HG02852 (cell line): ENCODE results near the gene ING3.
"Not testable (repeated sequence)": the region's sequence is repeated elsewhere in the genome, so short reads cannot be mapped to it uniquely, and the experiment has no call there.

Experiments used
- ATAC-seq: cut with Tn5 transposase; IDR thresholded peaks from one replicate; pipeline ENCODE4 v1.9.1; 2021; ENCODE audit warnings: mild to moderate bottlenecking, moderate library complexity; ENCODE audit not compliant: unreplicated experiment

Gene ING3

DNA sequence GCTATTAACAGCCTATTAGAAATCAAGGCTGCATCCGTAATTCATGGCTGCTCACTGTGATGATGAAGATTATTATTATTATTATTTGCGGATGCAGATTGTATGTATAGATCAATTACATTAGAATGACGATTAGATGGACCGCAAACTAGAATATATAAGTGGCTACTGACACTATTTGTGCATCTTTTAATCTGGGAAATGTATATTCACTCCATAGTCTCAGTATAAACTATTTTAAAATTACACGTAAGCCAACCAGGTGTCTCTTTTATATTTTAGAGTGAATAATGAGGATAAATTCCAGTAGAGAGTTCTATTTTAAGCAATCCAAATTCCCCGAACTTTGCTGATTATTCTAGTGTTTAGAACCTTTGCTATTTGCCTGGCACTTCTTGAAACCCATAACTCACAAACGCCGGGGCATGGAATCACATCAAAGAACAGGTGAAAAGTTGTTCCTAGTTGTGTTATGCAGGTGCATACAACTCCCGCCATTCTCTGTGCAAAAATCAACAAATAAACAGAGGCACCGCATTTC, 509 bp upstream of the ING3 start:
- ATAC-seq: no peak

DNA sequence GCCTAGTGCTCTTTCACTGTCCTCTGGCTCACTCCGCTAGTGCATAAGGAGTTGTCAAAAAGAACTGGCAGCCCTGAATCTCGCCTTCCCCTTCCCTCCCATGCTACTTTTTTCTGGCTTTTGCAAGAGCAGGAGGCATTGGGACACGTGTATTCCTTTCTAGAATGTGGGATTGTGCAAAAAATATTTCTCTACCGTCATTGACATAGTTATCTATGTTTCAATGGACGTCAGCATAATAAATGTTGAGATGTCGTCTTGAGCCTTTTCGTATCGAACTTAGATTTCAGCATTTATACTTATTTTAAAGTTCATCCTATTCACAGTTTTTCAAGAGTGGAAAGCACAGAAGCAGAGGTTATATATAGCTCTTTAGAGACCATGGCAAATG, 727 bp downstream of the ING3 start:
- ATAC-seq: no peak

DNA sequence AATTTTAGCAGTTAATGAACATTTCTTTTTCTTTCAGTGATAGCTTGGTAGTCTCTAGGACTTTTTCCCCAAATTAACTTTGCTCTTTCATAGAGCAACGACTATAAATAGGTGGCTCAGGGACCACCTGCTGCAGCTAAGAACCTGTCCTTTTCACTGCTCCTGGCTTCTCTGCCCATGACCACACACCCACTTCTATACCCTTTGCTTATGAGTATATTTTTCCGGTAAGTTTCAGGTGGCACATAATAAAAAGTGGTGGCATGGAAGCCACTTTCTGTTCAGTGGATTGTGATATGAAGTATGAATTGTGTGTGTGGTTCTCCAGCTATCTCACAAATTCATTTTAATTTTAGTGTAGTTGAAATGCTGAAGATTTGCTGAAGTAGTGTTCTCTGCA, 1.2 kb downstream of the ING3 start:
- no peak for ATAC-seq

DNA sequence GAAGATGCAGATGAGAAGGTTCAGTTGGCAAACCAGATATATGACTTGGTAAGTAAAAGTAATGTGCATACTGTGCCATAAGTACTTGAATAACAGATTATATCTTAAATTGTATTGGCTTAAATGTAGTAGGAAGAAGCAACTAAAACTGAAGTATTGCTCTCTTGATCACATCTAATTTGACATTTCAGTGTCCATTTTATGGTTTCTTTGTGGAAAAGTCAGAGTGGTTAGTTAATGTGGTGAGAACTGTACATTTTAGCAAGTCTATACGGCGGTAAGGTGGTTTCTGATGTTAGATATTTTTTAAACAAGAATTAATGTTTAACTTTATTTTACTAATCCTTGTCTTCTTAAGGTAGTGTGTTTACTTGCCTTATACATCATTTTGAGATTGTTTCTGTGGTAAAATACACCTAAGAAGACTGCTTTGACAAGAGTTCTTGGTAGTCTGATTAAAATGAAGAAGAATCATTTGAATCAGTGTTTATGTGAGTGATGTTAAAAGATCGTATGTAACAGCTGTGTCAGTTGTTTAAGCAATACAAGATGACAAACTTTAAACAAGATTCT, 5.1 kb downstream of the ING3 start:
- no peak for ATAC-seq

DNA sequence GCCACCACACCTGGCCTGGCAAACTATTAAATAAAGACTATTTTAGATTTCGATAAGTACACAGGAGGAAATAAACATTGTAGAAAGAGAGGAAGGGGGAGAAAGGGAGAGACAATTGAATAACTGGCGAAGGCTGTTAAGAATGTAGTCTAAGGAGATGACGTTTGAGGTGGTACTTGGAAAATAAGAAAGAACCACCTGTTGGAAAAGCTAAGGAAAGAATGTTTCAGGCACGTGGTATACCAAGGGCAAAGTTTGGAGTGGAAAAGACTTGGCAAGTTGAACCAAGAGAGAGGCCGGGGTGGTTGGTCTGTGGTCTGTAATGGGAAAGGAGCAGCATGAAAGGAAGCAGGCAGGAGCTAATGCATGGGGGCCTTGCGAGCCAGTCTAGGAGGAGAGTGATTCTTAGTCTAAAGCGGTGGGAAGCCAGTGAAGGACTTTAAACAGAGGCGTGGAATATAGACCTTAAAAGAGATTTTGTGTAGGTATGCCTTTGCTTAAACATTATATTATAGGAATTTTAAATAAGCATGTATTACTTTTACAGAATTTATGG, 9.4 kb downstream of the ING3 start:
- ATAC-seq: no peak

DNA sequence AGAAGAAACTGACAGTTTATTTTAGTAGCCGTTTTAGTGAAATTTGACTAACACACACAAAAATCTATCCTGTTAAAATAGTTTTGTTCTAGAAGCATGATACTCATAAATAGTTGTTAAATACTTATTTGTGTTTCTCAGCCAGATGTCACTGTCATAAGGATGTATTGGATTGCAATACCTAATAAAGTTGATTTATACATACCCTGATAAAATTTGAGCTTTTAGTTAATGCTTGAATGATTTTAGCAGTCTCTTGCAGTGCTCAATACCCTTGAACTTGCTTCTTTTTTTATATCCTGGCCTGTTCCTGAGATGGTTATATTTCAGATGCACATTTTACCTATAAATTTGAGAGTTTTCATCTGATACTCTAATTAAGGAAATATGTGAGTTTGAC, 10.1 kb downstream of the ING3 start:
- ATAC-seq: no peak

DNA sequence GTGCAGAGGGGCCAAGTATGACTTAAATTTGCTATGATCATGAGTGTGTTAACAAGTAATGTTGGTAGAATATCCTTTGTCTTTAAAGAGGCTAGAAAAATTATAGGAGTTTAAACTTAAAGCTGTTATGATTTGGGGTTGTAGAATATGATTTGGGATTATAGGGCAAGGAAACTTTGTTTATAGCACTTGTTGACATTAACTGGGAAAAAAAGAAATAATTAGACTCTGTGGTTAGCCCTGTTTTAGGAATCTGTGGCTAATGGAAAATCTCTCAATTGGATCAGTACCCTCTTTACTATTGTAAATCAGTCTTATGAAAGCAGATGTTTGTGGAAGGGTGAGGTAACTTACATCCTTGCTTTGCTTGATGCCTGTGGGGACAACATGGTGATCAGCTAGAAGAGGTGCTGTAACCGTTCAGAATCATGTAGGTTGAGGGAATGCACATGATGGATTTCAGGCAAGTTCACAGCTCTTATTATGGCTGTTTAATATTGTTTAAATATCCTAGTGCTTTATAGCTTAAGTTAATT, 11.1 kb downstream of the ING3 start:
- no peak for ATAC-seq

DNA sequence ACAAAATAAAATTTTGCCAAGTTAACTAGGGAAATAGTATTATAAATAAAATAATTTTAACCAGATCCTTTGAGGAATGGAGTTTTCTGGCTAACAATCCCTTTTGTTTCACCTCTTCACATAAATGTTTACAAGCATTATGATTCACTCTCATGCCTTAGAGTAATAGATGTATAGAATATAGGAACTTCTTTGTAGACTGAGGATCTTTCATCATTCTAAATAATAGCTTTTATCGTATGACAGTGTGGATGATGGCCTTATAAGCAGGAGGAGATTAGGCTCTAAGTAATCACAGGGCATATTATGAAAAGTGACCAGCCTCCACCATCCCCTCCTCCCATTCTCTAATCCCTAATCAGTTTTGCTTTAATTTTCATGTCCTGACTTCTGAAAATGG, 13.5 kb downstream of the ING3 start:
- ATAC-seq: no peak

DNA sequence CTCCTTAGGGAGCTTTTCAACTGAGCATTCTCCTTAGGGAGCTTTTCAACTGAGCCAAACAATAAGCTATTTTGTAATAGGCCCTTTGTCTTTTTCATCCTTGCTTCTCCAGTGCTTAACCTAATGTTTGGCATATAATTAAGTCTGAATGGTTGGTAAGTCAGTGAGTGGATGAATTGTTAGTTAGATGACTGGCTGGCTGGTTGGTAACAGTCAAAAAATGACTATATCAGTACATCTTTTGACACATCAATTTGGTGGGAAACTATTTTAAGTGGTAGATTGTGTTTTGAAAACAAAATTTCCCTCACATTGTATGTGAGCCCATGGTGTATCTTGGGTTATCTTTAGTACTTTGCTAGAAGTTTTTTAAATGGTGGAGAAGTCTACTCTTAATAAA, 16.4 kb downstream of the ING3 start:
- no peak for ATAC-seq

DNA sequence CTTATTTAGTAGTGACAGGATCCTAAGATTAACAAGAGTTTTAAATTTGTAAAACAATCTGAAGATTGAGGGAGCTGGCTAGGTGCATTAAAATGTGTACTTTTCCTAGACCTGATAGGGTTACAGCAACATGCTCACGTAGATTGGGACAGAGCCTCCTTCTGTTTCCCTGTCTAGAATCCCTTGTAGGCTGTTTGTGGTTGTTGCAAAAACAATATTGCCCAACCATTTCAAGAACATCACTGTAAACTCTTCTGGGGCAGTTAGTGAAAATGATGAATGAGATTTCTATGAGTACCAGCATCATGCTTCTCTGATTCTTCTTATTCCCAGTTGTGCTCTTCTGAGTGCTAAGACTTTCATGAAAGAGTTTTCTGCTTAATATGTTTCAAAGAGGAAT, 23.3 kb downstream of the ING3 start:
- ATAC-seq: no peak

DNA sequence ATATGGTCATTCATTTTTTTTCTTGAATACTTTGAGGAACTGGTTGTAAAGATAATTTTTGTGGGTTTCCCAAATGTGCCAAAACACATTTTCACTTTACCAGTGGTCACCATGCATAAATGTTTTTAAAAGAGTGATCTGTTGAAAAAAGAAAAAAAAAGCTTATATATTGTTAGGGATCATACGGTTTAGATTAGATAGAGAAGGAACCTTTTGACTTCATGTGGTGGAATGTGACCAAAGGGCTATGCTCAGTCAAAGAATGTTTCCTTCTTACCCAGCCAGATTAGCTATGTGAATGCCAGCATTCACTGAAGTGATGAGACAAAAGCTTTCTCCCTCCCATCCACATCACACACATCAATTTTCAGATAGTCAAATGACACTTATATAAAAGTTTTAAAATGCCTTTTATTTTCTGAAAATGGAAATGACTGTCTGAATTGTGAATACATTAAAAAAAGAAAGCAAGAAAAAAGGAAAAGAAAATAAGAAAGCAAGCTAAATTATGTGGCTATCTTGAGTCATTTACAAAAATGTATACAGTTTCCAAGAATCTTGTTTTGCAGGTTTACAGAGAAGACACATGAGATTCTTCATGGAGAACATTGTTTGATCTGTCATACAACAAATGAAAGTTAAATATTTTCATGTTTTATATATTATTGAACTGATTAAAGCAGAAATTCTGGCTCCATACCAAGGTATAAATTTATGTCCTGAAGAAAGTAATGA, 29.4 kb downstream of the ING3 start:
- ATAC-seq: no peak

DNA sequence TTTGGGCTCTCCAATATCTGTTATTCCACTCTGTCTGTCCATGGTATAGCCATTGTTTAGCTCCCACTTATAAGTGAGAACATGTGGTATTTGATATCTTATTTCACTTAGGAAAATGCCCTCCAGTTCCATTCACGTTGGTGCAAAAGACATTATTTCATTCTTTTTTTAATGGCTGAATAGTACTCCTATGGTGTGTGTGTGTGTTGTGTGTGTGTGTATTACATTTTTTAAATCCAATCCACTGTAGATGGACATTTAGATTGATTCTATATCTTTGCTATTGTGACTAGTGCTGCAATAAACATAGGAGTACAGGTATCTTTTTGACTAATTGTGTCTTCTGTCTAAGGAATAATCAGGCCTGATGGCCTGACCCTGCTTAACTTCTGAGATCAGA, 30.5 kb downstream of the ING3 start:
- ATAC-seq: no peak

DNA sequence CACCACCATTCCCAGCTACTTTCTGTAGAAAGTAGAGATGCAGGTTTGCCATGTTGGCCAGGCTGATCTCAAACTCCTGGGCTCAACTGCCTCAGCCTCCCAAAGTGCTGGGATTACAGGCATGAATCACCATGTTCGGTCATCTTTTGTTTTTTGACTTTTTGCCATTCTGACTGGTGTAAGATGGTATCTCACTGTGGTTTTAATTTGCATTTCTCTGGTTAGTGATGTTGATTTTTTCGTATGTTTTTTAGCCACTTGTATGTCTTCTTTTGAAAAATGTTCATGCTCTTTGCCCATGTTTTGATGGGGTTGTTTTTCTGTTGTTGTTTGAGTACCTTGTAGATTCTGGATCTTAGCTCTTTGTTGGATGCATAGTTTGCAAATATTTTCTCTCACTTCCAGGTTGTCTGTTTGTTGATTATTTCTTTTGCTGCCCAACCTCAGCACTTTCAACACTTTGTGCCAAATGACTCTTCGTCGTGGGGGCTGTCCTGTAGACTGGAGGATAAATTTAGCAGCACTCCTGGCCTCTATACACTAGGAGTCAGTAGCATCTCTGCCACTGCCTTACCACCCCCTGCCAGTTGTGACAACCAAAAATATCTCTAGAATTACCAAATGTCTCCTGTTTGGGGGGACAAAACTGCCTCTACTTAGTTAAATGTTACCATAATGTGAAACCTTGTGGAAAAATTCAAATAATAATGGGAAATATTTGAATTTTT, 31.5 kb downstream of the ING3 start:
- ATAC-seq: no peak

DNA sequence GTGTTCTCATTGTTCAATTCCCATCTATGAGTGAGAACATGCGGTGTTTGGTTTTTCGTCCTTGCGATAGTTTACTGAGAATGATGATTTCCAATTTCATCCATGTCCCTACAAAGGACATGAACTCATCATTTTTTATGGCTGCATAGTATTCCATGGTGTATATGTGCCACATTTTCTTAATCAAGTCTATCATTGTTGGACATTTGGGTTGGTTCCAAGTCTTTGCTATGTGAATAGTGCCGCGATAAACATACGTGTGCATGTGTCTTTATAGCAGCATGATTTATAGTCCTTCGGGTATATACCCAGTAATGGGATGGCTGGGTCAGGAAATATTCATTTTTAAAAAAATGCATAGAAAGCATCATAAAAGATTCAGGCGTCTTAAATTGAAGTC, 33.0 kb downstream of the ING3 start:
- not testable (repeated sequence) for ATAC-seq

DNA sequence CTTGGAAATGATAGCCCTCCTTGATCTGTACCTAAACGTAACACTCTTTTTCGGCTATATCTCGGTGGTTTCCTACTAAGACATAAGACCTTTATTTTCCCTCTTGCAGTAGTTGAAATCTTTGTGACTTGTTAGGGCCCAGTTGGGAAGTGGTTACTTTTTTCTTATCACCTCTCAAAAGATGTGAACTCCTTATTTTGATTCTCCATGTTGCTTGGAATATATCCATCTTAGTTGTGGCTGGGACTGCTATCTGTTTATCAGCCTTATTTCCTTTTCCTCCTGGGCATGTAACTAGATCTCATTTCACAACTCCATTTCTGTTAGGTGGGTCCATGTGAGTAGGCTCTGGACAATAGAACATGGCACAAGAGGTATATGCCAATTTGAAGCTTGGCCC, 33.8 kb downstream of the ING3 start:
- ATAC-seq: no peak

DNA sequence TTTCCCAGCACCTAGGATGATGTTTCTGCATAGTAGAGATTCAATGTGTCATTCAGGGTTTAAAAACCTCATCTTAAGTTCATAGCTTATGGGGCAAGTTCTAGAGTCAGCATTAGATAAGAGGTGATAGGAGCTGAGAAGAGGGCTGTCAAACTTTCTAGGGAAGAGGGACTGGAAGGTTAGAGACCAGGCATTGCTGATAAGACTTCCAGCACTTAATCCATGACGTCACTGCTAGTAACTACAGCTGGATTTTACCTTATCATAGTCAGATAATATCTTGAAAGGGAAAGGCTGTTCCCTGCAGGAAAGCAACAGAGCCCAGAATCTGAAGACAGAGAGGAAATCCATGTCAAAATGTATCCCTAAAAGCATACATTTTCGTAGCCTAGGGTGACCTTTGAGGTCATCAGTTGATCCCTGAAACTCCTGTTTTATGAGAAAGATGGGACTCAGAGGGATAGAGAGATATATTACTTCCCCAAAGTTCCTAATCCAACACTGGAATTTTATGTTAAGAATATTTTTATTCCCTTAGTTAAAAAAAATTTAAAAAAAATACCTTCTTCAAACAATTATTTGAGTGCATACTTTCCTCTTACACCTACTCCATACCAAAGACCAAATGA, 34.7 kb downstream of the ING3 start:
- ATAC-seq: no peak

DNA sequence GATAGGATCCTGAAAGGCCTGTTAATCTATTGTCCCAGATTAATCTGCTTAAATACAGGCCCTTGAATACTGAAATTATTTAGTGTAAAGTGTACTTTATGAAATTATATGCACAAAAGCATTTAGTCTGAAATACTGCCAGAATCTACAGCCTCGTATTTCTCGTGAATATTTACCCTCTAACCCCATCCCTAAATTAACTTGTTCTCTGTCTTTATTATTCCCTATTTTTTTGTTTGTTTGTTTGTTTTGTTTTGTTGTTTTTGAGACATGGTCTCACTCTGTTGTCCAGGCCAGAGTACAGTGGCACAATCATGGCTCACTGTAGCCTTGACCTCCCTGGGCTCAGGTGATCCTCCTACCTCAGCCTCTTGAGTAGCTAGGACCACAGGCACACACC, 35.3 kb downstream of the ING3 start:
- no peak for ATAC-seq

DNA sequence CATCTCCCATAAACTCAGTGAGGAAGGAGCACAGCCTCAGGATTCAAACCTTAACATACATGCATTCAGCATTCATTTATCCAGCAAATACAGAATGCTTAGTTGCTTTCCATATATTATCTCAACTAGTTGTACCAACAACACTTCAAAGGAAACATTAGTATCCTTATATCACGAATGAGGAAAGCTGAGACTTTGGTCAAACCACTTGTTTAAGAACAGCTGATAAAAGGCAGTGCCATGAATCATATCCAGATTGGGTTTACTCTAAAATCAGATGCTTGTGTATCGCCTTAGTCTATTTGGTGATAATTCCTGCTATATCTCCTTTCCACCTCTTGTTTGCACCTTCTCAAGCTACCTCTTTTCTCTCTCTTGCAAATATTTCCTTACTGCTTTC, 36.1 kb downstream of the ING3 start:
- no peak for ATAC-seq

DNA sequence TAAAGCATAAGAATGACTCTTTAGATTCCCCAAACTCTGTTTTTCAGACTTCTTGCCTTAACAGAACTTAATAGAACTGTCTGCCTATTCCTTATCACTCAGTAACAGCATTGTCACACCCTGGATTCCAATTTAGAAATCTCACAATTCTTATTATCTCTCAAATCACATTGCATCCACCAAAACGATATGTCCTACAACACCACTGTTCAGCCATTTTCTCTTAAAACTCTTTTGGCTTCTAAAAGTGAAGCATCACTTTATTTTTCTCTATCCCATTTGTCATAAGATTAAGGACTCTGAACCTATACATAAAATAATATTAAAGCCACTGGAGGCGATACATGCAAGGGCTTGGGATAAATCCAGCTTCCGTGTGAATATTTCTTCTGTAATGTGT, 36.7 kb downstream of the ING3 start:
- ATAC-seq: no peak

DNA sequence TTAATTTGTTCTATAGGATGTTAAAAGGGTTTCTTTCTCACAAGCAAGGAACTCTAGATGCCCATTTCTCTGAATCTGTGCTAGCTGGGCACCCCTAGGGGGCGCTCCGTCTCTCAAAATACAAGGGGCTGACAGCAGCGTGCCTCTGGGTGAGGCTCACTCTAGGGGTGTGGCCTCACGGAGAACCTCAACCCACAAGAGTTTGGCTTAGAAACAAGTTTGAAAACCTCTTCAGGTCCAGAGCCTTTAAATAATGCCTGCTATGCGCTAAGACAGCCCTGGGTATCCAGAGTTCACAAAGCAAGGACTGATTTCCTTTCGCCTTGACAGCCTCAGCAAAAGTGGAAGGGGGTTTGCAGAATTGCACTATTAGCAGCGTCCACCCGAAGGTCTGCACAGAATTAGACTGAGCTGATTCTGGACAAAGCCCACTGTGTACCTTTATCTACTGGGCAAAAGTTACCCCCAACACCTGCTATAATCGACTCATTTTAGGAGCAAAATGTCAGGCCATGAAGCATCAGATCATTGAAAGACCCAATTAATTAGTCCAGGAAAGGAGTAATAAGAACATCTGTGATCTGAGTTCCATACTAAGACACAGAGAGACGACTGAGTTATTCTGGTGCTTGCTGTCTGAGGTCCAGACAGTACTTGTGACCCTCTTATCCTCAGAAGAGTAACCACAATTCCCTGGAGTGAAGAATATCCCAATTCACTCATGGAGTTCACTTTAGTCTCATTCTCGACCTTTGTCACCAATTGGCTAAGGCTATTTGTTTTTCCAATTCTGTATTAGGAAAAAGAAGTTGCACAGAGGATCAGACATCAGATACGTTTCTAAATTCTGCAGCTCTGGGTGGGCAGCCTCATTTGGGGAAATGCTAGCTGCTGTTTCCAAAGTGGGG, 37.4 kb downstream of the ING3 start:
- peak; percentile 92 for ATAC-seq
